K562 (cell line): ENCODE measurements around the gene C6orf62. TPM values are rescaled to one million over a fixed set of nuclear protein-coding genes. Genes with fewer than 3 reads are reported as not detected.
A peak's percentile ranks its signal among the peaks of the same experiment; 100 is the strongest.
"Not testable (repeated sequence)": the region's sequence is repeated elsewhere in the genome, so short reads cannot be mapped to it uniquely, and the experiment has no call there.

Experiments
- ATAC-seq: fragments of 200-7000 bp; cut with Tn5 transposase; 3 replicates; pipeline ENCODE4 v1.9.1; 2020; ENCODE audit warnings: moderate library complexity
- BruUV-seq: library from RNA; stranded (reverse); fragments of 400-500 nt; replicated peaks from 2 replicates; lab custom pipeline; 2021; lab: Mats Ljungman, UMichigan
- CTCF ChIA-PET: fragments of 300-600 bp; formaldehyde crosslinking; extraction: SDS; loops from one replicate; lab custom pipeline; 2021; ENCODE audit warnings: low intra/inter-chr PET ratio; lab: Yijun Ruan, JAX
- POLR2A ChIA-PET: fragments of 300-600, 350-650 bp; sonication (Branson Sonifier 250); formaldehyde crosslinking; extraction: SDS; loops from one replicate; lab custom pipeline; 2021; ENCODE audit warnings: antibody characterized with exemption, inconsistent platforms; lab: Yijun Ruan, JAX
- DNase-seq, 4 experiments: peaks; one replicate each; pipeline versions ENCODE4 v3.0.0 to v3.0.0-alpha.2; 2011 to 2018; ENCODE audit warnings: low spot score in 3 of 4, mixed read lengths in 3 of 4; ENCODE audit errors: extremely low read depth in 1 of 4
- FAIRE-seq: peaks from 2 replicates; lab custom pipeline; 2011; peaks lifted over from hg19 to GRCh38; lab: Jason Lieb, UNC
- H2AFZ ChIP-seq: 2 replicates; pipeline ENCODE4 v1.6.0; 2011; ENCODE audit warnings: low read depth, low read length, control low read depth, inconsistent platforms
- H3K27ac ChIP-seq: fragments of 200-600 bp; 3 replicates; pipeline ENCODE4 v1.8.0; 2011; ENCODE audit warnings: low read depth, mild to moderate bottlenecking, control low read depth, inconsistent platforms, low read length, moderate library complexity, mixed read lengths; ENCODE audit errors: extremely low read depth
- H3K27me3 ChIP-seq, 2 experiments: fragments of 300-600 bp in 1 of 2; 2 replicates in 1 of 2; 3 replicates in 1 of 2; pipeline versions ENCODE4 v1.6.0 to v1.8.0; 2011; ENCODE audit warnings: inconsistent platforms in 2 of 2, low read length in 2 of 2, mild to moderate bottlenecking in 1 of 2, mixed read lengths in 1 of 2, moderate library complexity in 1 of 2; ENCODE audit not compliant: control insufficient read depth in 2 of 2, insufficient read depth in 2 of 2
- H3K36me3 ChIP-seq: fragments of 300-600 bp; 3 replicates; pipeline ENCODE4 v1.8.0; 2011; ENCODE audit warnings: mild to moderate bottlenecking, low read length, inconsistent platforms; ENCODE audit not compliant: control insufficient read depth, insufficient read depth
- H3K4me1 ChIP-seq, 2 experiments: fragments of 200-600 bp in 1 of 2; replicated peaks in 1 of 2; 2 replicates in 1 of 2; 3 replicates in 1 of 2; pipeline versions ENCODE4 v1.5.1 to v1.8.0; 2011; ENCODE audit warnings: inconsistent platforms in 2 of 2, low read length in 2 of 2, mild to moderate bottlenecking in 1 of 2, mixed read lengths in 1 of 2, moderate library complexity in 1 of 2; ENCODE audit not compliant: control insufficient read depth in 2 of 2, insufficient read depth in 2 of 2
- H3K4me2 ChIP-seq: 2 replicates; pipeline ENCODE4 v1.6.1; 2011; ENCODE audit warnings: low read length, control low read depth, inconsistent platforms, mixed read lengths; ENCODE audit not compliant: insufficient read depth
- H3K4me3 ChIP-seq: fragments of 200-600 bp; sonication (generic), shearing (Covaris generic); 2 replicates; pipeline ENCODE4 v1.5.1; 2016; ENCODE audit warnings: control low read depth, inconsistent platforms
- H3K79me2 ChIP-seq: fragments of 200-600 bp; 3 replicates; pipeline ENCODE4 v1.8.0; 2011; ENCODE audit warnings: low read length, inconsistent platforms; ENCODE audit not compliant: control insufficient read depth, insufficient read depth
- H3K9ac ChIP-seq, 2 experiments: 2 replicates each; pipeline versions ENCODE4 v1.6.0 to v1.6.1; 2011; ENCODE audit warnings: low read depth in 2 of 2, low read length in 2 of 2, control low read depth in 1 of 2, inconsistent platforms in 1 of 2, mild to moderate bottlenecking in 1 of 2, mixed read lengths in 1 of 2; ENCODE audit not compliant: insufficient read depth in 1 of 2
- H3K9me1 ChIP-seq: one replicate; pipeline ENCODE4 v1.6.0; 2011; ENCODE audit warnings: inconsistent platforms, mild to moderate bottlenecking, low read length, moderate library complexity; ENCODE audit not compliant: control insufficient read depth, insufficient read depth
- H3K9me3 ChIP-seq: replicated peaks from 2 replicates; pipeline ENCODE4 v1.5.1; 2011; ENCODE audit warnings: low read depth, low read length, inconsistent platforms; ENCODE audit not compliant: control insufficient read depth, insufficient read depth
- H4K20me1 ChIP-seq: replicated peaks from 2 replicates; pipeline ENCODE4 v1.6.1; 2011; ENCODE audit warnings: low read length, inconsistent platforms, mixed read lengths; ENCODE audit not compliant: control insufficient read depth, insufficient read depth
- CBX3 ChIP-seq, 2 experiments: IDR thresholded peaks; 1 replicate in 1 of 2; 2 replicates in 1 of 2; pipeline ENCODE4 v1.6.1; 2012; ENCODE audit warnings: inconsistent platforms in 2 of 2, low read length in 2 of 2, borderline replicate concordance in 1 of 2, control low read depth in 1 of 2
- TRIM28 ChIP-seq: fragments of 450-650 bp; IDR thresholded peaks from 2 replicates; pipeline ENCODE4 v1.6.1; 2017
- ZNF280A ChIP-seq: fragments of 450-650 bp; IDR thresholded peaks from 2 replicates; pipeline ENCODE4 v1.6.1; 2018; ENCODE audit warnings: mild to moderate bottlenecking, low read depth; ENCODE audit not compliant: partially characterized antibody
- ZNF280B ChIP-seq: fragments of 250-450 bp; sonication (Bioruptor Pico); IDR thresholded peaks from 2 replicates; pipeline ENCODE4 v1.5.1; 2021; ENCODE audit warnings: mild to moderate bottlenecking
- in situ Hi-C: fragments of 300-500 bp; cut with MboI; formaldehyde crosslinking; loops from 4 replicates; pipeline ENCODE4 v1.15.0; 2018; ENCODE audit warnings: inconsistent platforms, mixed read lengths
- intact Hi-C: fragments of 100-400 bp; cut with micrococcal nuclease; formaldehyde crosslinking; loops from 2 replicates; pipeline ENCODE4 v1.14.2; 2022
- polyA plus RNA-seq, 8 experiments: library from polyadenylated mRNA; depleted of rRNA in 4 of 8; stranded (reverse) in 5 of 8; unstranded in 3 of 8; fragments of >200 nt; fragmentation: Nextera tagmentation in 2 of 8; fragmentation: Illumina TruSeq in 1 of 8; extraction: Ambion mirVana in 2 of 8; extraction: Trizol in 1 of 8; gene quantifications; 2 replicates each; pipeline versions ENCODE4 v1.2.1 to v1.2.3, GENCODE V29; 2011 to 2014; ENCODE audit warnings: inconsistent platforms in 1 of 8, missing spikeins in 1 of 8
- total RNA-seq, 7 experiments: library from RNA; depleted of rRNA in 6 of 7; stranded (reverse); fragments of >200 nt in 6 of 7; fragmentation: Illumina TruSeq in 2 of 7; extraction: Trizol in 2 of 7; gene quantifications; 2 replicates each; pipeline versions ENCODE4 v1.2.1 to v1.2.3, GENCODE V29; 2011 to 2021; ENCODE audit warnings: low replicate concordance in 1 of 7

C6orf62 gene
- total and polyA plus RNA-seq, 9 of the 15 experiments (the other 6 are each of a cell fraction or from before 2014, with no cell fraction given), result 48.5 to 579 (median 111) TPM

- H4K20me1 ChIP-seq, H3K4me2 ChIP-seq, DNase-seq, H2AFZ ChIP-seq, ATAC-seq, CTCF ChIA-PET, H3K9me1 ChIP-seq, H3K4me1 ChIP-seq, FAIRE-seq, in situ Hi-C loops, H3K4me3 ChIP-seq, H3K27ac ChIP-seq, H3K36me3 ChIP-seq, H3K9ac ChIP-seq, BruUV-seq, intact Hi-C loops, H3K9me3 ChIP-seq, H3K27me3 ChIP-seq: not testable (repeated sequence)
- POLR2A ChIA-PET, result interaction anchor here (0.9 kb wide), 1 partner anchor 25 kb away, joined by 3 read pairs; the partner anchor contains the start of gene KIAA0319
- H3K79me2 ChIP-seq, result peaks cover 37% of the 10 kb centered on the region
- TF ChIP-seq TRIM28 (0 out of 2 replicates have a peak, but pooled peaks have one; percentile 39), ZNF280A (peak; percentile 72), CBX3 (IDR thresholded peaks at IDR 0.05; ENCODE audit: borderline replicate concordance in 1 of 2, low read length in 2 of 2) (peak in 1 of 2 experiments; percentile 62; a peak in 1 of 3 replicates), ZNF280B (CRISPR knock-in tag) (peak; percentile 66; the same call in 1 of the 2 replicates)
These were observed 48.5 kb downstream of the C6orf62 start for GRCh38 chr6:24670492-24670891.
